K562 (cell line): ENCODE results near the gene SPATA45. TPM values are rescaled to one million over a fixed set of nuclear protein-coding genes. Genes with fewer than 3 reads are reported as not detected.

Experiments
- AFF1 ChIP-seq, 2 experiments: fragments of 450-650 bp; IDR thresholded peaks; 2 replicates each; pipeline ENCODE4 v1.6.1; 2018; ENCODE audit warnings: mild to moderate bottlenecking in 2 of 2, low read depth in 1 of 2; ENCODE audit not compliant: partially characterized antibody in 2 of 2
- BRF1 ChIP-seq: IDR thresholded peaks from 3 replicates; pipeline ENCODE4 v1.6.1; 2011; ENCODE audit warnings: borderline replicate concordance, mild to moderate bottlenecking; ENCODE audit not compliant: insufficient read length; ENCODE audit errors: extremely low read depth
- COPS2 ChIP-seq: fragments of 450-650 bp; conservative IDR thresholded peaks from 2 replicates; pipeline ENCODE4 v1.6.1; 2016; ENCODE audit warnings: mild to moderate bottlenecking, moderate library complexity
- ETV6 ChIP-seq, 3 experiments: fragments of 150-350 bp in 1 of 3; sonication (generic) in 1 of 3; formaldehyde crosslinking in 1 of 3; IDR thresholded peaks; 2 replicates each; pipeline versions ENCODE4 v1.6.1 to v1.8.0; 2014 to 2022; ENCODE audit warnings: borderline replicate concordance in 2 of 3, low read depth in 2 of 3, antibody characterized with exemption in 1 of 3, low read length in 1 of 3, mild to moderate bottlenecking in 1 of 3, missing genetic modification reagents in 1 of 3
- GTF2F1 ChIP-seq: IDR thresholded peaks from 2 replicates; pipeline ENCODE4 v1.6.1; 2011; ENCODE audit warnings: low read depth, low read length, improper control_type of control experiment
- NELFE ChIP-seq: IDR thresholded peaks from 2 replicates; pipeline ENCODE4 v1.6.1; 2011; ENCODE audit warnings: mild to moderate bottlenecking; ENCODE audit not compliant: insufficient read depth, insufficient read length
- NFYB ChIP-seq: IDR thresholded peaks from 2 replicates; pipeline ENCODE4 v1.6.1; 2011; ENCODE audit warnings: mild to moderate bottlenecking, moderate library complexity; ENCODE audit not compliant: insufficient read length; ENCODE audit errors: extremely low read depth
- POLR2A ChIP-seq: fragments of 450-650 bp; conservative IDR thresholded peaks from 2 replicates; pipeline ENCODE4 v1.6.1; 2016
- REST ChIP-seq, 2 experiments: fragments of 450-650 bp; formaldehyde crosslinking in 1 of 2; IDR thresholded peaks; 2 replicates each; pipeline versions ENCODE4 v1.4.0 to v1.6.1; 2014 to 2020; ENCODE audit warnings: mild to moderate bottlenecking in 2 of 2, borderline replicate concordance in 1 of 2, low read depth in 1 of 2
- ZNF311 ChIP-seq: fragments of 250-450 bp; sonication (Bioruptor Pico); IDR thresholded peaks from 2 replicates; pipeline ENCODE4 v1.4.0; 2020; ENCODE audit warnings: mild to moderate bottlenecking, moderate library complexity
- ZNF695 ChIP-seq: fragments of 450-650 bp; formaldehyde crosslinking; IDR thresholded peaks from 2 replicates; pipeline ENCODE4 v1.4.0; 2020; ENCODE audit warnings: mild to moderate bottlenecking, moderate library complexity
- ZSCAN32 ChIP-seq: fragments of 450-650 bp; formaldehyde crosslinking; IDR thresholded peaks from 2 replicates; pipeline ENCODE4 v1.4.0; 2020; ENCODE audit warnings: mild to moderate bottlenecking, moderate library complexity
- polyA plus RNA-seq, 8 experiments: library from polyadenylated mRNA; depleted of rRNA in 4 of 8; stranded (reverse) in 5 of 8; unstranded in 3 of 8; fragments of >200 nt; fragmentation: Nextera tagmentation in 2 of 8; fragmentation: Illumina TruSeq in 1 of 8; extraction: Ambion mirVana in 2 of 8; extraction: Trizol in 1 of 8; gene quantifications; 2 replicates each; pipeline versions ENCODE4 v1.2.1 to v1.2.3, GENCODE V29; 2011 to 2014; ENCODE audit warnings: inconsistent platforms in 1 of 8, missing spikeins in 1 of 8
- total RNA-seq, 7 experiments: library from RNA; depleted of rRNA in 6 of 7; stranded (reverse); fragments of >200 nt in 6 of 7; fragmentation: Illumina TruSeq in 2 of 7; extraction: Trizol in 2 of 7; gene quantifications; 2 replicates each; pipeline versions ENCODE4 v1.2.1 to v1.2.3, GENCODE V29; 2011 to 2021; ENCODE audit warnings: low replicate concordance in 1 of 7
- TF ChIP-seq, protein P1 (sequence below), 2 experiments: fragments of 250-450 bp in 1 of 2; fragments of 450-650 bp in 1 of 2; sonication (Bioruptor Pico) in 1 of 2; IDR thresholded peaks; 2 replicates each; pipeline versions ENCODE4 v1.6.1 to v1.8.0; 2016 to 2021; ENCODE audit warnings: mild to moderate bottlenecking in 2 of 2, moderate library complexity in 2 of 2, missing compliant biosample characterization in 1 of 2, missing genetic modification characterization in 1 of 2

The SPATA45 gene
- total and polyA plus RNA-seq, 9 of the 15 experiments (the other 6 are each of a cell fraction or from before 2014, with no cell fraction given) = 0.18 TPM; not detected in 8

GRCh38 chr1:212791676-212792395 lies 55.6 kb downstream of the SPATA45 start, which contains the start of the genes NSL1 and TATDN3 (continued):
- TF ChIP-seq REST (IDR thresholded peaks at IDR 0.05; ENCODE audit: borderline replicate concordance) (peak; percentile 99), REST (CRISPR knock-in tag; IDR thresholded peaks at IDR 0.05; ENCODE audit: low read depth) (no peak; the same call in none of the 2 replicates), NFYB (no peak), AFF1 (IDR thresholded peaks at IDR 0.05; ENCODE audit: low read depth in 1 of 2, partially characterized antibody in 2 of 2) (peak; percentile 63 to 75), ZNF311 (CRISPR knock-in tag) (no peak), ZNF695 (no peak), ETV6 (IDR thresholded peaks at IDR 0.05; ENCODE audit: borderline replicate concordance in 1 of 2, low read depth in 2 of 2, low read length in 1 of 2) (peak; percentile 42 to 66; a peak in 2 of 4 replicates), ETV6 (CRISPR knock-in tag; IDR thresholded peaks at IDR 0.05; ENCODE audit: borderline replicate concordance) (no peak), GTF2F1 (peak; percentile 96), BRF1 (no peak), ZSCAN32 (CRISPR knock-in tag) (0 out of 2 replicates have a peak, but pooled peaks have one; percentile 3), COPS2 (no peak), NELFE (no peak), POLR2A (peak; percentile 98)
- TF ChIP-seq, protein P1, sequence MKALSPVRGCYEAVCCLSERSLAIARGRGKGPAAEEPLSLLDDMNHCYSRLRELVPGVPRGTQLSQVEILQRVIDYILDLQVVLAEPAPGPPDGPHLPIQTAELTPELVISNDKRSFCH (CRISPR knock-in tag; IDR thresholded peaks at IDR 0.05) = no peak
- TF ChIP-seq, protein P1 (tag; IDR thresholded peaks at IDR 0.05) = peak; percentile 91; the same call in 1 of the 2 replicates
